Cardiac muscle cell (in vitro differentiated cells and primary cell): ENCODE data around the gene ERFL. TPM values are rescaled to one million over a fixed set of nuclear protein-coding genes. Genes with fewer than 3 reads are reported as not detected.

ENCODE experiments used
- DNase-seq, 2 donors: peaks; one replicate each; pipeline versions ENCODE4 v3.0.0 to v3.0.0-alpha.2; 2010 to 2017; ENCODE audit warnings: low read depth in 1 of 2, low spot score in 1 of 2
- H3K27ac ChIP-seq: fragments of 200-600 bp; sonication (generic); 2 replicates; pipeline ENCODE4 v1.5.1; 2016
- H3K27me3 ChIP-seq: fragments of 200-600 bp; sonication (generic); 2 replicates; pipeline ENCODE4 v1.6.0; 2016; ENCODE audit warnings: control low read depth
- H3K36me3 ChIP-seq: fragments of 200-600 bp; sonication (generic); 2 replicates; pipeline ENCODE4 v1.5.1; 2016; ENCODE audit warnings: control low read depth
- H3K4me1 ChIP-seq: fragments of 200-600 bp; sonication (generic); 2 replicates; pipeline ENCODE4 v1.8.1; 2017; ENCODE audit warnings: low read depth, mild to moderate bottlenecking, mixed run types
- H3K4me3 ChIP-seq: fragments of 200-600 bp; sonication (generic); 2 replicates; pipeline ENCODE4 v1.5.1; 2016; ENCODE audit warnings: mild to moderate bottlenecking
- H3K9me3 ChIP-seq: fragments of 200-600 bp; sonication (generic); 2 replicates; pipeline ENCODE4 v1.5.1; 2017; ENCODE audit warnings: low read depth, mild to moderate bottlenecking, control low read depth
- polyA plus RNA-seq: library from polyadenylated mRNA; unstranded; fragments of >200 nt; fragmentation: Nextera tagmentation; extraction: Ambion mirVana; gene quantifications from 2 replicates; pipeline ENCODE4 v1.2.1, GENCODE V29; 2016
- total RNA-seq: library from RNA; depleted of rRNA; stranded (reverse); fragments of >200 nt; gene quantifications from 2 replicates; pipeline ENCODE4 v1.2.3, GENCODE V29; 2016
- TF ChIP-seq, protein P1 (sequence below): IDR thresholded peaks from 2 replicates; pipeline ENCODE4 v1.5.1; 2012; ENCODE audit warnings: low read depth, mild to moderate bottlenecking, low read length

The ERFL gene
- total and polyA plus RNA-seq, 2 experiments from 2014 or later: 0.06 to 1.0 TPM

DNA sequence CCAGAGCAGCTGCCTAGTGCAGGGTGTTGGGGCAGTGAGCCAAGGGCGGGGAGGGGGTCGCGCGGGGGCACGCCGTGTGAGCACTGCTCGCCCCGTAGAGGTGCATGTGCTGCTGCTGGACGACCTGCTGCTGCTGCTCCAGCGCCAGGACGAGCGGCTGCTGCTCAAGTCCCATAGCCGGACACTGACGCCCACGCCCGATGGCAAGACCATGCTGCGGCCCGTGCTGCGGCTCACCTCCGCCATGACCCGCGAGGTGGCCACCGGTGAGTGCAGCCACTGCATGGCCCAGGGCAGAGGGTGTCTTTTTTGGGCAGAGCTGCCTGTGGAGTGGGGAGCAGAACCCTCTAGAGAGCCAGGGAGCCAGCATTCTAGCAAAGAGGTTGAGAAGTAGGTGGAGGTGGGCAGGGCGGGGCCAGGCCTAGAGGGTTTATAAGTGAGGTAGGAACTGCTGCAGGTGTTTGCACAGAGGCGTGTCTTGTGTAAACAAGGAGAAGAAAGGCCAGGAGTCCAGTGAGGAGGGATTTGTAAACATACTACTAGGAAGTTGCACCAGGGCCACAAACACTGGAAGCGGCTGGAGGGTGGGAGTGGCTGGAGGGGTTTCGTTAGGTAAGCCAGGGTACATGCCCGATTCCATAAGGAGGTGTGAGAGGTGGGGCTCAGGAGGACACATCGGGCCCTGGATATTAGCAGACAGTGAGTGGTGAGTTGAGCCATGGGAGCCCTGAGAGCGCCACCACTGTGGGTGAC, 24.0 kb downstream of the ERFL start:
- Histone ChIP-seq H3K4me1 (no peaks in the 10 kb centered on the region), H3K27ac (no peak overlapping the region), H3K9me3 (no peaks in the 10 kb centered on the region), H3K4me3 (no peak overlapping the region), H3K36me3 (peaks cover 7% of the 10 kb centered on the region), H3K27me3 (peaks cover 7% of the 10 kb centered on the region)
- DNase-seq: no peak
- TF ChIP-seq, protein P1, sequence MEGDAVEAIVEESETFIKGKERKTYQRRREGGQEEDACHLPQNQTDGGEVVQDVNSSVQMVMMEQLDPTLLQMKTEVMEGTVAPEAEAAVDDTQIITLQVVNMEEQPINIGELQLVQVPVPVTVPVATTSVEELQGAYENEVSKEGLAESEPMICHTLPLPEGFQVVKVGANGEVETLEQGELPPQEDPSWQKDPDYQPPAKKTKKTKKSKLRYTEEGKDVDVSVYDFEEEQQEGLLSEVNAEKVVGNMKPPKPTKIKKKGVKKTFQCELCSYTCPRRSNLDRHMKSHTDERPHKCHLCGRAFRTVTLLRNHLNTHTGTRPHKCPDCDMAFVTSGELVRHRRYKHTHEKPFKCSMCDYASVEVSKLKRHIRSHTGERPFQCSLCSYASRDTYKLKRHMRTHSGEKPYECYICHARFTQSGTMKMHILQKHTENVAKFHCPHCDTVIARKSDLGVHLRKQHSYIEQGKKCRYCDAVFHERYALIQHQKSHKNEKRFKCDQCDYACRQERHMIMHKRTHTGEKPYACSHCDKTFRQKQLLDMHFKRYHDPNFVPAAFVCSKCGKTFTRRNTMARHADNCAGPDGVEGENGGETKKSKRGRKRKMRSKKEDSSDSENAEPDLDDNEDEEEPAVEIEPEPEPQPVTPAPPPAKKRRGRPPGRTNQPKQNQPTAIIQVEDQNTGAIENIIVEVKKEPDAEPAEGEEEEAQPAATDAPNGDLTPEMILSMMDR: no peak

DNA sequence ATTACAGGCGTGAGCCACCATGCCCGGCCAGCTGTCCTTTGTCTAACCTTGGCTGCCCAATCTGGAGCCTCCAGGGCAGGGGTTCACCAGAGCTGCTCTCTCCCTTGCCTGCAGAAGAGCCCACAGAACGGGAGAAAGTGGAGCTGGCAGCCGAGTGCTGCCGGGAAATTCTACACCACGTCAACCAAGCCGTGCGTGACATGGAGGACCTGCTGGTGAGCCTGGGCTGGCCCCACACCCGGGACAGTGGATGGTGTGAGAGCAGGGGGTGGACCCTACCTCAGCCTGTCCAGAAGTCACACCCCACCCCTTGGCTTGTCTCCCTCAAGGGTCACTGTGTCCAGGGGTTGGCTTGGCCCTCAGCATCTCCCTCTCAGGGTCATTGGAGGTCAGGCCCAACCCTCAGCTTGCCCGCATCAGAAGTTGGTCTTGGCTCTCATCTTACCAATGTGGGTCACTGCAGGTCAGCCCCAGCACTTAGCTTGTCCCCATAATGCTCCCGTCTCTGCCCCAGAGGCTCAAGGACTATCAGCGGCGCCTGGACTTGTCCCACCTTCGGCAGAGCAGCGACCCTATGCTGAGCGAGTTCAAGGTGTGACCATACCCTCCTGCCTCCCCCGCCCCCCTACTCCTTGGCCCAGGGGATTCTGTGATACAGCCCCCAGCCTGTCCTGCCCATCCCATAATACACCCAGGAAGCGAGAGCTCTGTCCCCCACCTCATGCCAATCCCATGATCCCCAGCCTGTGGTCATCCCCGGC, 24.9 kb downstream of the ERFL start:
- no peak overlapping the region for H3K4me3 ChIP-seq
- DNase-seq: no peak
- no peaks in the 10 kb centered on the region for H3K27me3 ChIP-seq
- H3K4me1 ChIP-seq: no peaks in the 10 kb centered on the region
- peaks cover 7% of the 10 kb centered on the region for H3K36me3 ChIP-seq
- TF ChIP-seq, protein P1: no peak
- H3K9me3 ChIP-seq: no peaks in the 10 kb centered on the region
- H3K27ac ChIP-seq: no peak overlapping the region

DNA sequence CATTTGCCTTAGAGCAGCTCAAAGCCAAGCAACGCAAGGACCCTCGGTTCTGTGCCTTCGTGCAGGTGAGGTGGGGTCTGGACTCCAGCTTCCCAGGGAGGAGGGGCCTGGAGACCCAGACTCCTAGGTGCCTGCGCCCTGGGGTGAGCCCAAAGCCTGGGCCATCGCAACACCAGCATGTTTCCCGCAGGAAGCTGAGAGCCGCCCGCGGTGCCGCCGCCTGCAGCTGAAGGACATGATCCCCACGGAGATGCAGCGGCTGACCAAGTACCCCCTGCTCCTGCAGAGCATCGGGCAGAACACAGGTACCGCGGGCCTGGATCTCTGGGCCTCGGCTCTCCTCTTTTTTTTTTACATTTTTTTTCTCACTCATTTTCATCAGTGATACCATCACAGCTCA, 25.7 kb downstream of the ERFL start:
- TF ChIP-seq, protein P1: no peak
- H3K9me3 ChIP-seq: no peaks in the 10 kb centered on the region
- no peaks in the 10 kb centered on the region for H3K27me3 ChIP-seq
- no peaks in the 10 kb centered on the region for H3K4me1 ChIP-seq
- no peak overlapping the region for H3K27ac ChIP-seq
- H3K4me3 ChIP-seq: no peak overlapping the region
- DNase-seq: no peak
- H3K36me3 ChIP-seq: peaks cover 7% of the 10 kb centered on the region

DNA sequence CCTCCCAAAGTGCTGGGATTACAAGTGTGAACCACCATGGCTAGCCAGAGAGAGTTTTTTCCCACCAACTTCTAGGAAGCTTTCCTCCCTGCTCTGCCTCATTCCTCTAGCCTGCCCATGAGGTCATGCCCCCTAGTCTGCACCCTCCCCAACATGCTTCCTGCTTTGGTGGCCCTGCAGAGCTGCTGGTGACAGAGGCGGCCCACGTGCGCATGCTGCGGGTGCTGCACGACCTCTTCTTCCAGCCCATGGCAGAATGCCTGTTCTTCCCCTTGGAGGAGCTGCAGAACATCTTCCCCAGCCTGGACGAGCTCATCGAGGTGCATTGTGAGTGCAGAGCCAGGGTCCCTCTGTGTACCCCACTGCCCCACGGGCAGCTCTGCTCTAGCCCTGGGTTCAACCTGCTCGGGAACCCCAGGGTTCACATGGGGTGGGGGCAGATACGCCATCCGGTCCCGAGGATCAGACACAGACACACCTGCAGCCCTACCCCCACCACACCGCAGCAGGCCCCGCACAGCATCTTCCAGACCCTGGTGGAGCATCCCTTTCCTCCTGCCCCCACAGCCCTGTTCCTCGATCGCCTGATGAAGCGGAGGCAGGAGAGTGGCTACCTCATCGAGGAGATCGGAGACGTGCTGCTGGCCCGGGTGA, 26.4 kb downstream of the ERFL start:
- peaks cover 7% of the 10 kb centered on the region for H3K36me3 ChIP-seq
- no peaks in the 10 kb centered on the region for H3K9me3 ChIP-seq
- H3K4me1 ChIP-seq: no peaks in the 10 kb centered on the region
- TF ChIP-seq, protein P1: no peak
- H3K27me3 ChIP-seq: no peaks in the 10 kb centered on the region
- H3K27ac ChIP-seq: no peak overlapping the region
- DNase-seq: no peak
- no peak overlapping the region for H3K4me3 ChIP-seq

DNA sequence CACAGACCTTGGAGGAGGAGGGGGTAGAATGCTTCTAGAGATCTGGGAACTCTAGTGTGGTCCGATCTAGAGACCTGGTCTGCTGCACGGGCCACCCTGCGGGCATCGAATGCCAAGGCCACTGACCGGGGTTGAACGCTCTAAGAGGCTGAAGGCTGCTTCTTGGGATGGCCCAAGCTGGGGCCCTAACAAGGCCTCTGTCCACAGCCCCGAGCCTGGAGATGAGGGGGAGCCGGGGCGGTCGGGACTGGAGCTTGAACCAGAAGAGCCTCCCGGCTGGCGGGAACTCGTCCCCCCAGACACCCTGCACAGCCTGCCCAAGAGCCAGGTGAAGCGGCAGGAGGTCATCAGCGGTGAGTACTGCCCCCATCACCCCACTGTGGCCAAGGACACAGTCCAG, 30.0 kb downstream of the ERFL start:
- H3K27me3 ChIP-seq: no peaks in the 10 kb centered on the region
- peaks cover 7% of the 10 kb centered on the region for H3K36me3 ChIP-seq
- H3K27ac ChIP-seq: no peak overlapping the region
- H3K4me1 ChIP-seq: no peaks in the 10 kb centered on the region
- no peaks in the 10 kb centered on the region for H3K9me3 ChIP-seq
- TF ChIP-seq, protein P1: no peak
- H3K4me3 ChIP-seq: no peak overlapping the region
- DNase-seq: no peak
